Hepatocyte (in vitro differentiated cells): ENCODE results near the gene NTSR2. TPM values are rescaled to one million over a fixed set of nuclear protein-coding genes. Genes with fewer than 3 reads are reported as not detected.

Experiments
- DNase-seq: peaks from one replicate; pipeline ENCODE4 v3.0.0-alpha.2; 2016; ENCODE audit warnings: low spot score
- H2AFZ ChIP-seq: fragments of 200-600 bp; sonication (generic); 2 replicates; pipeline ENCODE4 v1.6.0; 2016; ENCODE audit warnings: antibody characterized with exemption, mild to moderate bottlenecking
- H3K27ac ChIP-seq: fragments of 200-600 bp; sonication (generic); 2 replicates; pipeline ENCODE4 v1.5.1; 2016; ENCODE audit warnings: mild to moderate bottlenecking
- H3K27me3 ChIP-seq: fragments of 200-600 bp; sonication (generic); 2 replicates; pipeline ENCODE4 v1.6.1; 2016
- H3K36me3 ChIP-seq: fragments of 200-600 bp; sonication (generic); replicated peaks from 2 replicates; pipeline ENCODE4 v1.5.1; 2016; ENCODE audit warnings: low read depth; ENCODE audit not compliant: insufficient read depth
- H3K4me1 ChIP-seq: fragments of 200-600 bp; sonication (generic); 2 replicates; pipeline ENCODE4 v1.5.1; 2016; ENCODE audit warnings: mild to moderate bottlenecking, moderate library complexity; ENCODE audit not compliant: insufficient read depth
- H3K4me2 ChIP-seq: fragments of 200-600 bp; sonication (generic); 2 replicates; pipeline ENCODE4 v1.6.0; 2016
- H3K4me3 ChIP-seq: fragments of 200-600 bp; sonication (generic); 2 replicates; pipeline ENCODE4 v1.5.1; 2016; ENCODE audit warnings: mild to moderate bottlenecking
- H3K79me2 ChIP-seq: fragments of 200-600 bp; sonication (generic); 2 replicates; pipeline ENCODE4 v1.6.0; 2017; ENCODE audit warnings: mild to moderate bottlenecking
- H3K9me2 ChIP-seq: fragments of 200-600 bp; sonication (generic); replicated peaks from 2 replicates; pipeline ENCODE4 v1.6.0; 2017; ENCODE audit warnings: mild to moderate bottlenecking; ENCODE audit not compliant: insufficient read depth
- H3K9me3 ChIP-seq: fragments of 200-600 bp; sonication (generic); 2 replicates; pipeline ENCODE4 v1.5.1; 2016; ENCODE audit warnings: low read depth, mild to moderate bottlenecking
- H4K20me1 ChIP-seq: fragments of 200-600 bp; sonication (generic); 2 replicates; pipeline ENCODE4 v1.6.0; 2016; ENCODE audit warnings: mild to moderate bottlenecking; ENCODE audit not compliant: insufficient read depth, poor library complexity, severe bottlenecking
- EZH2 ChIP-seq: fragments of 200-600 bp; sonication (generic); IDR thresholded peaks from 2 replicates; pipeline ENCODE4 v1.6.1; 2016; ENCODE audit warnings: antibody characterized with exemption, mild to moderate bottlenecking, borderline replicate concordance
- EZH2phosphoT487 ChIP-seq: fragments of 200-600 bp; sonication (generic); IDR thresholded peaks from one replicate; pipeline ENCODE4 v1.6.1; 2018; ENCODE audit warnings: antibody characterized with exemption, mild to moderate bottlenecking, low read depth, moderate library complexity; ENCODE audit not compliant: unreplicated experiment, severe bottlenecking
- WGBS: methylation state at CpG from one replicate; pipeline ENCODE4 v1.1.6; 2016; ENCODE audit warnings: low lambda C conversion rate; ENCODE audit errors: missing lambda C conversion rate; 5-methylcytosine and 5-hydroxymethylcytosine counted together
- polyA plus RNA-seq: library from polyadenylated mRNA; unstranded; fragments of >200 nt; fragmentation: Nextera tagmentation; extraction: Ambion mirVana; gene quantifications from 2 replicates; pipeline ENCODE4 v1.2.1, GENCODE V29; 2016
- total RNA-seq: library from RNA; depleted of rRNA; stranded (reverse); fragments of >200 nt; gene quantifications from 2 replicates; pipeline ENCODE4 v1.2.3, GENCODE V29; 2014
- TF ChIP-seq, protein P1 (sequence below): fragments of 200-600 bp; sonication (generic); IDR thresholded peaks from 2 replicates; pipeline ENCODE4 v1.5.1; 2016; ENCODE audit warnings: antibody characterized with exemption, mild to moderate bottlenecking; ENCODE audit not compliant: poor library complexity

Gene NTSR2
- total and polyA plus RNA-seq, 2 experiments from 2014 or later: 0.28 TPM; not detected in 1

DNA sequence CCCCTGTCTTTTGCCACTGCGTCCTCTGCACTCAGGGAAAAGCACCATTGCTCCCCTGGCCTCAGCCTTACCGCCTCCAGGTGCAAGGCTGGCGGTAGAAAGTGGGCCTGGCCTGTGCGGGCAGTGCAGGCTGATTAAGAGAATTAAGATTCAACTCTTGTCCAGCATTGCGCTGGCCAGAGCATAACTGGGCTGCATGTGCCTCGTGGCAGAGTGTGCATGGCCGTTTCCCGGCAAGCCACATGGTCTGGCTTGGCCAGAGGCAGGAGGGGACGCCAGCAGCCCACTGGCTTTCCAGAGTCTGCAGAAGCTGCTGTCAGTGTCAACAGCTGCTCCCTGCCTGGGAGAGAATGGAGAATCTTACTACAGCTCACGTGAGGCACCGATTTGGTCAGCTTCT lies 12.3 kb downstream of the NTSR2 start:
- WGBS: 88% methylated on average over 11 of the region's 11 CpGs
- Histone ChIP-seq H3K4me2 (no peak overlapping the region), H3K79me2 (no peaks in the 10 kb centered on the region), H3K27ac (no peak overlapping the region), H2AFZ (no peak overlapping the region), H3K4me3 (no peak overlapping the region), H3K36me3 (no peaks in the 10 kb centered on the region), H3K27me3 (no peaks in the 10 kb centered on the region), H4K20me1 (no peaks in the 10 kb centered on the region), H3K9me3 (no peaks in the 10 kb centered on the region), H3K9me2 (no peaks in the 10 kb centered on the region), H3K4me1 (peaks cover 6% of the 10 kb centered on the region)
- TF ChIP-seq EZH2: no peak
- no peak for DNase-seq

DNA sequence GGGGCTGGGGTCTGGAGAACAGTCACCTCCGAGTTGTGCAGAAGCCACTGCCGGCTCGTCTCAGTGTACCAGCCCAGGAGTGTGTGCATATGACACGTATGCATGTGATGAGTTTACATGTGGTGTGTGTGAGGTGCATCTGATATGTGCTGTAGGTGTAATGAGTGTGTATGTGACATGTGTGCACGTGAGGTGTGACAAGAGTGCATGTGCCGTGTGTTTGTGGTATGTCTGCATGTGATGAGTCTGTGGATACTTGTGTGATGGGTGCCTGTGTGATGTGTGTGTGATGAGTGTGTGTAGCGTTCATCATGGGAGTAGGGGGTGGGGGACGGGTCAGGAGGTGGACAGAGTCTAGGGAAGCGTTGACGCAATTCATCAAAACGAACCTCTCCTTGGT lies 12.8 kb downstream of the NTSR2 start:
- Histone ChIP-seq H4K20me1 (no peaks in the 10 kb centered on the region), H2AFZ (no peak overlapping the region), H3K36me3 (no peaks in the 10 kb centered on the region), H3K27me3 (no peaks in the 10 kb centered on the region), H3K27ac (no peak overlapping the region), H3K4me2 (no peak overlapping the region), H3K9me2 (no peaks in the 10 kb centered on the region), H3K4me1 (peaks cover 6% of the 10 kb centered on the region), H3K4me3 (no peak overlapping the region), H3K79me2 (no peaks in the 10 kb centered on the region), H3K9me3 (no peaks in the 10 kb centered on the region)
- 97% methylated on average over 11 of the region's 11 CpGs for WGBS
- no peak for DNase-seq
- TF ChIP-seq EZH2phosphoT487 (no peak), EZH2 (no peak)
- TF ChIP-seq, protein P1, sequence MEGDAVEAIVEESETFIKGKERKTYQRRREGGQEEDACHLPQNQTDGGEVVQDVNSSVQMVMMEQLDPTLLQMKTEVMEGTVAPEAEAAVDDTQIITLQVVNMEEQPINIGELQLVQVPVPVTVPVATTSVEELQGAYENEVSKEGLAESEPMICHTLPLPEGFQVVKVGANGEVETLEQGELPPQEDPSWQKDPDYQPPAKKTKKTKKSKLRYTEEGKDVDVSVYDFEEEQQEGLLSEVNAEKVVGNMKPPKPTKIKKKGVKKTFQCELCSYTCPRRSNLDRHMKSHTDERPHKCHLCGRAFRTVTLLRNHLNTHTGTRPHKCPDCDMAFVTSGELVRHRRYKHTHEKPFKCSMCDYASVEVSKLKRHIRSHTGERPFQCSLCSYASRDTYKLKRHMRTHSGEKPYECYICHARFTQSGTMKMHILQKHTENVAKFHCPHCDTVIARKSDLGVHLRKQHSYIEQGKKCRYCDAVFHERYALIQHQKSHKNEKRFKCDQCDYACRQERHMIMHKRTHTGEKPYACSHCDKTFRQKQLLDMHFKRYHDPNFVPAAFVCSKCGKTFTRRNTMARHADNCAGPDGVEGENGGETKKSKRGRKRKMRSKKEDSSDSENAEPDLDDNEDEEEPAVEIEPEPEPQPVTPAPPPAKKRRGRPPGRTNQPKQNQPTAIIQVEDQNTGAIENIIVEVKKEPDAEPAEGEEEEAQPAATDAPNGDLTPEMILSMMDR: no peak

DNA sequence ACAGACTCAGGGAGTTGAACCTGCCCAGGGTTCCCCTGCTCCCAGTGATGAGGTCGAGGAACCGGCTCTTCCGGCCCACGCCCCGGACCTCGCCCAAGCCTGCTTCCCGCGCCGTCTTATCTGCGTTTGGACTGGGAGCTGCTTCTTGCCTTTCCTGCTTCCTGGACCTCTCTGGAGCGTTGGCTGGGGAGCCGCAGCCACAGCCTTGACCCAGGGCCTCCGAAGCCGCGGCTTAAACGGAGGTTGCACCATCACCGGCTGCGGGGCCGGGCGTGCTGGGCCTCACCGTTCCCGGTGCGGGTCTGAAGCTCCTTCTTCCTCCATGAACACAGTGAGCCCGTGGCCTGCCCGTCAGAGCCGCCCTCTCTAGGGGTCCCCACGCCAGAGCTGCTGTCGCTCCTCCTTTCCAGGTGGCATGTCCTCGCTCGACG lies 13.3 kb downstream of the NTSR2 start:
- Histone ChIP-seq H2AFZ (no peak overlapping the region), H3K4me3 (no peak overlapping the region), H3K27me3 (no peaks in the 10 kb centered on the region), H3K27ac (no peak overlapping the region), H3K4me2 (no peak overlapping the region), H3K4me1 (peaks cover 6% of the 10 kb centered on the region), H4K20me1 (no peaks in the 10 kb centered on the region), H3K9me3 (no peaks in the 10 kb centered on the region), H3K9me2 (no peaks in the 10 kb centered on the region), H3K36me3 (no peaks in the 10 kb centered on the region), H3K79me2 (no peaks in the 10 kb centered on the region)
- no peak for DNase-seq
- WGBS: 88% methylated on average over 31 of the region's 31 CpGs
- TF ChIP-seq, protein P1: no peak
- no peak for TF ChIP-seq EZH2phosphoT487
- TF ChIP-seq EZH2: no peak

DNA sequence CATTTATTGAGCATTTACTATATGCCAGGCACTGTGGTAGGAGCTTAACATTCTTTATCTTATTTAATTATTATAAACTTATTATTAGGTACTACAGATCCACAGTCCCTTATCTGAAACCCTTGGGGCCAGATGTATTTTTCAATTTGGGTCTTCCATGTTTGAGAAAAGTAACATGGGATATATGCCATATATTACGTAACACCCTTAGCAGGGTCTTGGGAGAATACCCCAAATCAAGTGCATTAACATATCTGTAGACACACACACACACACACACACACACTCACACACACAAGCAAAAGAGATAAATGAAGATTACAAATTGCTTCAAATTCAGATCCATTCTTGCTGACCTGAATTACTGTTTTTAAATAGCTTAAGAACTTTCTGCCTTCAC lies 13.7 kb downstream of the NTSR2 start:
- Histone ChIP-seq H3K9me2 (no peaks in the 10 kb centered on the region), H3K36me3 (no peaks in the 10 kb centered on the region), H3K27me3 (no peaks in the 10 kb centered on the region), H3K79me2 (no peaks in the 10 kb centered on the region), H3K4me1 (peaks cover 6% of the 10 kb centered on the region), H2AFZ (no peak overlapping the region), H3K4me3 (no peak overlapping the region), H3K9me3 (no peaks in the 10 kb centered on the region), H4K20me1 (no peaks in the 10 kb centered on the region), H3K27ac (no peak overlapping the region), H3K4me2 (no peak overlapping the region)
- 100% methylated on average over 1 of the region's 1 CpG for WGBS
- DNase-seq: no peak
- TF ChIP-seq, protein P1: no peak
- TF ChIP-seq EZH2phosphoT487 (no peak), EZH2 (no peak)
